WTC11 (cell line): ENCODE results near the gene LEFTY1. TPM values are rescaled to one million over a fixed set of nuclear protein-coding genes. Genes with fewer than 3 reads are reported as not detected.

Experiments
- ATAC-seq: fragments of 200-7000 bp; cut with Tn5 transposase; 2 replicates; pipeline ENCODE4 v1.10.0; 2021; ENCODE audit warnings: mild to moderate bottlenecking, moderate library complexity
- CTCF ChIA-PET: fragments of 300-600 bp; sonication (Branson Sonifier 250); formaldehyde crosslinking; loops from one replicate; lab custom pipeline; 2021; ENCODE audit warnings: antibody characterized with exemption; lab: Charles Lee
- POLR2A ChIA-PET: fragments of 350-600 bp; sonication (Branson Sonifier 250); formaldehyde crosslinking; loops from one replicate; lab custom pipeline; 2021; ENCODE audit warnings: antibody characterized with exemption; lab: Charles Lee
- DNase-seq: peaks from one replicate; pipeline ENCODE4 v3.0.0; 2021; ENCODE audit warnings: low spot score
- H3K27ac Mint-ChIP-seq: 2 replicates; pipeline ENCODE4 v1.8.0; 2021; ENCODE audit warnings: mixed read lengths
- H3K27me3 Mint-ChIP-seq: 2 replicates; pipeline ENCODE4 v1.8.0; 2021; ENCODE audit warnings: low read depth, mild to moderate bottlenecking, moderate library complexity, mixed read lengths
- H3K36me3 Mint-ChIP-seq: 2 replicates; pipeline ENCODE4 v1.8.0; 2021; ENCODE audit warnings: mixed read lengths
- H3K4me1 Mint-ChIP-seq: 2 replicates; pipeline ENCODE4 v1.8.0; 2022; ENCODE audit warnings: mixed read lengths
- H3K4me3 Mint-ChIP-seq: 2 replicates; pipeline ENCODE4 v1.8.0; 2021; ENCODE audit warnings: mild to moderate bottlenecking, moderate library complexity, mixed read lengths
- H3K9me3 Mint-ChIP-seq: 2 replicates; pipeline ENCODE4 v1.8.0; 2021; ENCODE audit warnings: mixed read lengths
- AFF4 ChIP-seq: sonication (generic); formaldehyde crosslinking; IDR thresholded peaks from 2 replicates; pipeline ENCODE4 v1.8.1; 2023; ENCODE audit warnings: mild to moderate bottlenecking, missing genetic modification reagents, borderline replicate concordance
- AR ChIP-seq: fragments of 250-450 bp; sonication (Bioruptor Pico); IDR thresholded peaks from 2 replicates; pipeline ENCODE4 v1.9.0; 2021; ENCODE audit warnings: mild to moderate bottlenecking
- CTCF ChIP-seq: fragments of 200-600 bp; IDR thresholded peaks from 2 replicates; pipeline ENCODE4 v1.8.0; 2022; ENCODE audit warnings: antibody characterized with exemption
- MYBL2 ChIP-seq: sonication (generic); formaldehyde crosslinking; IDR thresholded peaks from 2 replicates; pipeline ENCODE4 v1.8.1; 2023; ENCODE audit warnings: mild to moderate bottlenecking, moderate library complexity, missing genetic modification reagents
- NFATC4 ChIP-seq: fragments of 250-450 bp; sonication (Bioruptor Pico); IDR thresholded peaks from 2 replicates; pipeline ENCODE4 v1.9.0; 2021; ENCODE audit warnings: mild to moderate bottlenecking
- NFYB ChIP-seq: sonication (generic); formaldehyde crosslinking; conservative IDR thresholded peaks from 2 replicates; pipeline ENCODE4 v1.8.0; 2022; ENCODE audit warnings: low read depth, missing genetic modification reagents
- PRDM15 ChIP-seq: sonication (generic); formaldehyde crosslinking; IDR thresholded peaks from 2 replicates; pipeline ENCODE4 v1.8.0; 2022; ENCODE audit warnings: missing genetic modification reagents
- SOX15 ChIP-seq: fragments of 250-450 bp; sonication (Bioruptor Pico); IDR thresholded peaks from 2 replicates; pipeline ENCODE4 v1.9.0; 2021; ENCODE audit warnings: mild to moderate bottlenecking
- ZNF138 ChIP-seq: sonication (generic); formaldehyde crosslinking; conservative IDR thresholded peaks from 2 replicates; pipeline ENCODE4 v1.8.1; 2022; ENCODE audit warnings: mild to moderate bottlenecking, moderate library complexity, missing genetic modification reagents
- ZNF416 ChIP-seq: fragments of 250-450 bp; sonication (Bioruptor Pico); IDR thresholded peaks from 2 replicates; pipeline ENCODE4 v1.9.0; 2021; ENCODE audit warnings: mild to moderate bottlenecking, inconsistent platforms
- ZNF423 ChIP-seq: fragments of 250-450 bp; sonication (Bioruptor Pico); IDR thresholded peaks from 2 replicates; pipeline ENCODE4 v2.1.2; 2022; ENCODE audit warnings: mild to moderate bottlenecking, moderate library complexity
- ZNF425 ChIP-seq: fragments of 250-450 bp; sonication (Bioruptor Pico); conservative IDR thresholded peaks from 2 replicates; pipeline ENCODE4 v1.9.0; 2021; ENCODE audit warnings: mild to moderate bottlenecking
- ZNF671 ChIP-seq: fragments of 250-450 bp; sonication (Bioruptor Pico); IDR thresholded peaks from 2 replicates; pipeline ENCODE4 v1.8.0; 2021; ENCODE audit warnings: mild to moderate bottlenecking
- total RNA-seq: library from RNA; stranded (reverse); gene quantifications from 3 replicates; pipeline ENCODE4 v1.2.3, GENCODE V29; 2021

Gene LEFTY1
- total RNA-seq, 1 experiment from 2014 or later = 52.9 TPM

- H3K9me3 Mint-ChIP-seq = peaks cover 5% of the 10 kb centered on the region
- no peaks in the 10 kb centered on the region for H3K36me3 Mint-ChIP-seq
- H3K27me3 Mint-ChIP-seq = peaks cover 27% of the 10 kb centered on the region
- no peak for ATAC-seq
- no peak overlapping the region for H3K27ac Mint-ChIP-seq
- TF ChIP-seq ZNF671 (CRISPR knock-in tag) = no peak
- TF ChIP-seq AFF4 = no peak
- no peak for TF ChIP-seq ZNF416 (CRISPR knock-in tag)
- TF ChIP-seq MYBL2 (CRISPR knock-in tag) = no peak
- TF ChIP-seq CTCF = no peak
- TF ChIP-seq ZNF423 (CRISPR knock-in tag) = no peak
- TF ChIP-seq NFYB = no peak
- TF ChIP-seq ZNF425 (CRISPR knock-in tag) = no peak
- no peak for TF ChIP-seq AR (CRISPR knock-in tag)
- TF ChIP-seq NFATC4 (CRISPR knock-in tag) = no peak
- no peak for TF ChIP-seq SOX15
- no peak for TF ChIP-seq PRDM15 (CRISPR knock-in tag)
- TF ChIP-seq ZNF138 (CRISPR knock-in tag) = no peak
- ChIA-PET CTCF (interaction anchor here (0.6 to 3.5 kb wide), 3 partner anchors 17 to 159 kb away, joined by 3 to 13 read pairs (median 3); partner anchors contain the start of gene LEFTY1), POLR2A (no interaction called here)
- peaks cover 23% of the 10 kb centered on the region for H3K4me1 Mint-ChIP-seq
- DNase-seq = no peak
- H3K4me3 Mint-ChIP-seq = no peak overlapping the region
Observed at GRCh38 chr1:225906467-225906866, 17.5 kb upstream of the LEFTY1 start.
